Activated CD4-positive, alpha-beta T cell treated with anti-CD3 and anti-CD28 coated beads, Interleukin-2, amount 10 ng/mL, durations not matched to agents 7 days and 5 days (primary cell): Measurements from ENCODE around the gene CNGA2. TPM values are rescaled to one million over a fixed set of nuclear protein-coding genes. Genes with fewer than 3 reads are reported as not detected.

Experiments
- total RNA-seq, 2 experiments: library from RNA; stranded (reverse); gene quantifications; one replicate each; pipeline ENCODE4 v1.2.3, GENCODE V29; 2021

The CNGA2 gene
- total RNA-seq, 2 experiments from 2014 or later = not detected

Other genes with a start within 250 kb of the CNGA2 start
- gene PASD1, start 171.1 kb upstream of the CNGA2 start, total RNA-seq = not detected
- gene PRRG3, start 39.3 kb upstream of the CNGA2 start, total RNA-seq = not detected
- gene FATE1, start 18.7 kb upstream of the CNGA2 start, total RNA-seq = not detected
- gene MAGEA4, start 178.1 kb downstream of the CNGA2 start, total RNA-seq = not detected
- not detected for gene GABRE, start 239.9 kb downstream of the CNGA2 start, total RNA-seq